ENCODE measurements around the gene CROCC2. TPM values are rescaled to one million over a fixed set of nuclear protein-coding genes. Genes with fewer than 3 reads are reported as not detected.

The CROCC2 gene
- total and polyA plus RNA-seq, 5 donors from 2014 or later, result not detected

- Mint-ChIP-seq H3K36me3 (peaks cover 3% of the 10 kb centered on the region), H3K27ac (no peak overlapping the region), H3K4me1 (peaks cover 0 to under 1% (median 0%) of the 10 kb centered on the region in 4 donors), H3K4me3 (no peak overlapping the region), H3K9me3 (peaks cover 0 to 13% (median 0%) of the 10 kb centered on the region in 7 donors), H3K27me3 (no peaks in the 10 kb centered on the region)
- DNase-seq, result no peak
- H3K27ac ChIP-seq (ENCODE audit: insufficient read depth, low read length, poor library complexity, severe bottlenecking), result no peak overlapping the region
- H3K36me3 ChIP-seq (ENCODE audit: control insufficient read depth, insufficient read depth, low read length), result no peaks in the 10 kb centered on the region
- no peaks in the 10 kb centered on the region for H3K27me3 ChIP-seq (ENCODE audit: control insufficient read depth, insufficient read depth, low read length)
- no peak overlapping the region for H3K4me3 ChIP-seq (ENCODE audit: low read depth, low read length)
- H3K9me3 ChIP-seq (ENCODE audit: control insufficient read depth in 2 of 2, low read length in 2 of 2), result no peaks in the 10 kb centered on the region
- ATAC-seq (ENCODE audit: low read depth in 2 of 2), result no peak
- H3K4me1 ChIP-seq (ENCODE audit: control insufficient read depth, insufficient read depth, low read length, poor library complexity, severe bottlenecking), result no peaks in the 10 kb centered on the region
Measured at GRCh38 chr2:240932001-240932723, 26.0 kb downstream of the CROCC2 start.

GRCh38 chr2:240932724-240933047, 26.6 kb downstream of the CROCC2 start:
- no peak overlapping the region for H3K27ac Mint-ChIP-seq
- DNase-seq, result no peak
- H3K27me3 Mint-ChIP-seq, result peaks cover 2% of the 10 kb centered on the region
- peaks cover 3% of the 10 kb centered on the region for H3K36me3 Mint-ChIP-seq
- H3K4me3 Mint-ChIP-seq, result no peak overlapping the region
- ATAC-seq (ENCODE audit: low read depth in 2 of 2), result no peak
- peaks cover 0 to 19% (median 0%) of the 10 kb centered on the region in 7 donors for H3K9me3 Mint-ChIP-seq
- no peaks in the 10 kb centered on the region for H3K4me1 ChIP-seq (ENCODE audit: control insufficient read depth, insufficient read depth, low read length, poor library complexity, severe bottlenecking)
- no peak overlapping the region for H3K4me3 ChIP-seq (ENCODE audit: low read depth, low read length)
- H3K4me1 Mint-ChIP-seq, result no peaks in the 10 kb centered on the region
- no peaks in the 10 kb centered on the region for H3K9me3 ChIP-seq (ENCODE audit: control insufficient read depth in 2 of 2, low read length in 2 of 2)
- no peaks in the 10 kb centered on the region for H3K36me3 ChIP-seq (ENCODE audit: control insufficient read depth, insufficient read depth, low read length)
- no peaks in the 10 kb centered on the region for H3K27me3 ChIP-seq (ENCODE audit: control insufficient read depth, insufficient read depth, low read length)
- no peak overlapping the region for H3K27ac ChIP-seq (ENCODE audit: insufficient read depth, low read length, poor library complexity, severe bottlenecking)

GRCh38 chr2:240933048-240933965, 27.2 kb downstream of the CROCC2 start:
- Mint-ChIP-seq H3K36me3 (peaks cover 3% of the 10 kb centered on the region), H3K27ac (no peak overlapping the region), H3K4me3 (no peak overlapping the region), H3K27me3 (peaks cover 4% of the 10 kb centered on the region), H3K4me1 (no peaks in the 10 kb centered on the region), H3K9me3 (peaks cover 0 to 21% (median 0%) of the 10 kb centered on the region in 7 donors)
- H3K9me3 ChIP-seq (ENCODE audit: control insufficient read depth in 2 of 2, low read length in 2 of 2), result no peaks in the 10 kb centered on the region
- H3K27ac ChIP-seq (ENCODE audit: insufficient read depth, low read length, poor library complexity, severe bottlenecking), result no peak overlapping the region
- no peaks in the 10 kb centered on the region for H3K36me3 ChIP-seq (ENCODE audit: control insufficient read depth, insufficient read depth, low read length)
- no peaks in the 10 kb centered on the region for H3K27me3 ChIP-seq (ENCODE audit: control insufficient read depth, insufficient read depth, low read length)
- no peaks in the 10 kb centered on the region for H3K4me1 ChIP-seq (ENCODE audit: control insufficient read depth, insufficient read depth, low read length, poor library complexity, severe bottlenecking)
- no peak overlapping the region for H3K4me3 ChIP-seq (ENCODE audit: low read depth, low read length)
- ATAC-seq (ENCODE audit: low read depth in 2 of 2) (no peak), DNase-seq (no peak)

- Mint-ChIP-seq H3K36me3 (peaks cover 3% of the 10 kb centered on the region), H3K27ac (no peak overlapping the region), H3K27me3 (peaks cover 4% of the 10 kb centered on the region), H3K9me3 (peaks cover 0 to 21% (median 0%) of the 10 kb centered on the region in 7 donors), H3K4me3 (no peak overlapping the region), H3K4me1 (no peaks in the 10 kb centered on the region)
- Histone ChIP-seq H3K9me3 (ENCODE audit: control insufficient read depth in 2 of 2, low read length in 2 of 2) (no peaks in the 10 kb centered on the region), H3K4me1 (ENCODE audit: control insufficient read depth, insufficient read depth, low read length, poor library complexity, severe bottlenecking) (no peaks in the 10 kb centered on the region), H3K4me3 (ENCODE audit: low read depth, low read length) (no peak overlapping the region), H3K27ac (ENCODE audit: insufficient read depth, low read length, poor library complexity, severe bottlenecking) (no peak overlapping the region), H3K27me3 (ENCODE audit: control insufficient read depth, insufficient read depth, low read length) (no peaks in the 10 kb centered on the region), H3K36me3 (ENCODE audit: control insufficient read depth, insufficient read depth, low read length) (no peaks in the 10 kb centered on the region)
- ATAC-seq (ENCODE audit: low read depth in 2 of 2) (no peak), DNase-seq (no peak)
Measured at GRCh38 chr2:240933966-240934700, 28.0 kb downstream of the CROCC2 start.

- H3K4me1 Mint-ChIP-seq, result no peaks in the 10 kb centered on the region
- ATAC-seq (ENCODE audit: low read depth in 2 of 2) (no peak), DNase-seq (no peak)
- peaks cover 0 to 21% (median 0%) of the 10 kb centered on the region in 7 donors for H3K9me3 Mint-ChIP-seq
- H3K36me3 ChIP-seq (ENCODE audit: control insufficient read depth, insufficient read depth, low read length), result no peaks in the 10 kb centered on the region
- H3K27me3 Mint-ChIP-seq, result peaks cover 4% of the 10 kb centered on the region
- H3K27ac ChIP-seq (ENCODE audit: insufficient read depth, low read length, poor library complexity, severe bottlenecking), result no peak overlapping the region
- H3K4me1 ChIP-seq (ENCODE audit: control insufficient read depth, insufficient read depth, low read length, poor library complexity, severe bottlenecking), result no peaks in the 10 kb centered on the region
- peaks cover 3% of the 10 kb centered on the region for H3K36me3 Mint-ChIP-seq
- H3K4me3 Mint-ChIP-seq, result no peak overlapping the region
- no peaks in the 10 kb centered on the region for H3K9me3 ChIP-seq (ENCODE audit: control insufficient read depth in 2 of 2, low read length in 2 of 2)
- H3K27ac Mint-ChIP-seq, result no peak overlapping the region
- no peak overlapping the region for H3K4me3 ChIP-seq (ENCODE audit: low read depth, low read length)
- H3K27me3 ChIP-seq (ENCODE audit: control insufficient read depth, insufficient read depth, low read length), result no peaks in the 10 kb centered on the region
Measured at GRCh38 chr2:240934701-240935102, 28.6 kb downstream of the CROCC2 start.

- peaks cover 10% of the 10 kb centered on the region for H3K27me3 Mint-ChIP-seq
- no peak for ATAC-seq (ENCODE audit: low read depth in 2 of 2)
Measured at GRCh38 chr2:240935103-240935876, 29.2 kb downstream of the CROCC2 start.

GRCh38 chr2:240936106-240936505, 30.0 kb downstream of the CROCC2 start:
- ATAC-seq (ENCODE audit: low read depth in 2 of 2) (no peak), DNase-seq (no peak)
- Mint-ChIP-seq H3K27ac (no peak overlapping the region), H3K27me3 (peaks cover 19% of the 10 kb centered on the region), H3K36me3 (peaks cover 3% of the 10 kb centered on the region), H3K4me1 (no peaks in the 10 kb centered on the region), H3K4me3 (no peak overlapping the region), H3K9me3 (peaks cover 0 to 23% (median 0%) of the 10 kb centered on the region in 7 donors)
- Histone ChIP-seq H3K4me1 (ENCODE audit: control insufficient read depth, insufficient read depth, low read length, poor library complexity, severe bottlenecking) (no peaks in the 10 kb centered on the region), H3K9me3 (ENCODE audit: control insufficient read depth in 2 of 2, low read length in 2 of 2) (no peaks in the 10 kb centered on the region), H3K27me3 (ENCODE audit: control insufficient read depth, insufficient read depth, low read length) (peaks cover 2% of the 10 kb centered on the region), H3K27ac (ENCODE audit: insufficient read depth, low read length, poor library complexity, severe bottlenecking) (no peak overlapping the region), H3K4me3 (ENCODE audit: low read depth, low read length) (no peak overlapping the region), H3K36me3 (ENCODE audit: control insufficient read depth, insufficient read depth, low read length) (no peaks in the 10 kb centered on the region)

More at GRCh38 chr2:240935103-240935876, 29.2 kb downstream of the CROCC2 start:
- no peaks in the 10 kb centered on the region for H3K4me1 Mint-ChIP-seq
- Histone ChIP-seq H3K27ac (ENCODE audit: insufficient read depth, low read length, poor library complexity, severe bottlenecking) (no peak overlapping the region), H3K4me1 (ENCODE audit: control insufficient read depth, insufficient read depth, low read length, poor library complexity, severe bottlenecking) (no peaks in the 10 kb centered on the region), H3K36me3 (ENCODE audit: control insufficient read depth, insufficient read depth, low read length) (no peaks in the 10 kb centered on the region), H3K9me3 (ENCODE audit: control insufficient read depth in 2 of 2, low read length in 2 of 2) (no peaks in the 10 kb centered on the region), H3K27me3 (ENCODE audit: control insufficient read depth, insufficient read depth, low read length) (peaks cover 1% of the 10 kb centered on the region), H3K4me3 (ENCODE audit: low read depth, low read length) (no peak overlapping the region)
- no peak for DNase-seq
- H3K27ac Mint-ChIP-seq, result no peak overlapping the region
- peaks cover 0 to 21% (median 0%) of the 10 kb centered on the region in 7 donors for H3K9me3 Mint-ChIP-seq
- peaks cover 3% of the 10 kb centered on the region for H3K36me3 Mint-ChIP-seq
- H3K4me3 Mint-ChIP-seq, result no peak overlapping the region
